Measurements from ENCODE around the gene GHRHR. TPM values are rescaled to one million over a fixed set of nuclear protein-coding genes. Genes with fewer than 3 reads are reported as not detected.

Gene GHRHR
- total and polyA plus RNA-seq, 2 donors from 2014 or later = 0.75 TPM; not detected in 1

DNA sequence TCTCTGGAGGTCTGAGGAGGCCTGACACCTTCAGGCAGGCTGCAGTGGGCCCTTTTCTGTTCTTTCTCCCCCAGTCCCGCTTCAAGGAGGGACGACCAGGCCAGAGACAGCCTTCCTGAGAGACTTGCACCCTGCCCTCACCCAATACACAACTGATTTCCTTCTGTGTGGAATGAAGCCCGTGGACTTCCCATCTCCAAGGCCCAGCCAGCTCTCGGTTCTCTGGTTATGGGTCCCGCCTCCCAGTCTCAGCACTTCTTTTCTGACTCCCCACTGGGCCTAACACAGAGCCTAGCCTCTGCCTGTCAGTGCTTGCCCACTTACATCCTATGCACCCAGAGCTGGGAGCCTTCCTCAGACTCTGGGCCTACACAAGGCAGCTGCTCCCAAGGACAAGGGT, 64.3 kb downstream of the GHRHR start:
- intact Hi-C loops (cut with DNase I) = no loop called here
- peaks cover 0 to 4% (median 3%) of the 10 kb centered on the region in 3 donors for H3K4me1 ChIP-seq (ENCODE audit: control insufficient read depth in 2 of 3, insufficient read depth in 2 of 3, low read depth in 1 of 3, low read length in 3 of 3)
- DNase-seq (no peak), FAIRE-seq (no peak)
- no peaks in the 10 kb centered on the region for H3K36me3 ChIP-seq (ENCODE audit: control insufficient read depth in 2 of 3, insufficient read depth in 3 of 3, low read length in 3 of 3)
- no peaks in the 10 kb centered on the region for H3K27me3 ChIP-seq (ENCODE audit: control insufficient read depth, insufficient read depth, low read length)
- no peak overlapping the region for H3K4me3 ChIP-seq (ENCODE audit: low read length in 3 of 3)
- TF ChIP-seq, protein P1, sequence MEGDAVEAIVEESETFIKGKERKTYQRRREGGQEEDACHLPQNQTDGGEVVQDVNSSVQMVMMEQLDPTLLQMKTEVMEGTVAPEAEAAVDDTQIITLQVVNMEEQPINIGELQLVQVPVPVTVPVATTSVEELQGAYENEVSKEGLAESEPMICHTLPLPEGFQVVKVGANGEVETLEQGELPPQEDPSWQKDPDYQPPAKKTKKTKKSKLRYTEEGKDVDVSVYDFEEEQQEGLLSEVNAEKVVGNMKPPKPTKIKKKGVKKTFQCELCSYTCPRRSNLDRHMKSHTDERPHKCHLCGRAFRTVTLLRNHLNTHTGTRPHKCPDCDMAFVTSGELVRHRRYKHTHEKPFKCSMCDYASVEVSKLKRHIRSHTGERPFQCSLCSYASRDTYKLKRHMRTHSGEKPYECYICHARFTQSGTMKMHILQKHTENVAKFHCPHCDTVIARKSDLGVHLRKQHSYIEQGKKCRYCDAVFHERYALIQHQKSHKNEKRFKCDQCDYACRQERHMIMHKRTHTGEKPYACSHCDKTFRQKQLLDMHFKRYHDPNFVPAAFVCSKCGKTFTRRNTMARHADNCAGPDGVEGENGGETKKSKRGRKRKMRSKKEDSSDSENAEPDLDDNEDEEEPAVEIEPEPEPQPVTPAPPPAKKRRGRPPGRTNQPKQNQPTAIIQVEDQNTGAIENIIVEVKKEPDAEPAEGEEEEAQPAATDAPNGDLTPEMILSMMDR (IDR thresholded peaks at IDR 0.05; ENCODE audit: borderline replicate concordance, extremely low read depth, insufficient read depth) = no peak
- H3K9ac ChIP-seq (ENCODE audit: low read length in 3 of 3) = no peak overlapping the region
- no peak overlapping the region for H3K27ac ChIP-seq (ENCODE audit: low read depth in 2 of 2, low read length in 2 of 2)
- H3K9me3 ChIP-seq (ENCODE audit: control insufficient read depth in 2 of 3, insufficient read depth in 1 of 3, low read length in 3 of 3) = no peaks in the 10 kb centered on the region

DNA sequence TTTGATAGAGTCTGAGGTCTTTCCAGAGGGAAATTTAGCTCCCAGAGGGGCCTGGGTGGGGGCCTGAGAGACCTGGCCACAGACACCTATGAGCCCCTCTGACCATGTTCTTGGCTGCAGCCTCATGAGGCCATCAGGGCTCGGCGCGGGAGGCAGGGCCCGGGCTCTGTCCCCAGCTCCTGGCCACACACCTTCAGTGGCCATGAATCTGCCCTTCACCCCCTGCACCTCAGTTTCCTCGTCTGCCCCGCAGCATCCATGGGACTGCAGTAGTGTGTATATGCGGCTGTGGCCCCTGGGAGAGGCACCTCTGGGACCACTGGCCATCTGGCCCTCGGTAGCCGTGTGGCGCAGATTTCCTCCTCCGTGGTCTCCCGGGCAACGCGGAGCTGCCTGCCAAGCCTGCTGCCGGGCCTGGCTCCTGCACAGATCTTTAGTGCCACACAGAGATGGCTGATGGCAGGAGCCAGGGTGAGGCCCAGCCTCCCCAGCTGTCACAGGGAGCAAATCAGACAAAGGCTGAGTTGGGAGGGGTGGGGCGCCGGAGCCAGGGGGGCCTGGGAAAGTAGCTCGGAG, 64.8 kb downstream of the GHRHR start:
- H3K27me3 ChIP-seq (ENCODE audit: control insufficient read depth, insufficient read depth, low read length) = no peaks in the 10 kb centered on the region
- no peaks in the 10 kb centered on the region for H3K9me3 ChIP-seq (ENCODE audit: control insufficient read depth in 2 of 3, insufficient read depth in 1 of 3, low read length in 3 of 3)
- H3K9ac ChIP-seq (ENCODE audit: low read length in 3 of 3) = no peak overlapping the region
- H3K4me1 ChIP-seq (ENCODE audit: control insufficient read depth in 2 of 3, insufficient read depth in 2 of 3, low read depth in 1 of 3, low read length in 3 of 3) = peaks cover 0 to 4% (median 3%) of the 10 kb centered on the region in 3 donors
- H3K4me3 ChIP-seq (ENCODE audit: low read length in 3 of 3) = no peak overlapping the region
- DNase-seq (peak in 1 of 5 donors; percentile 51), FAIRE-seq (no peak)
- intact Hi-C loops (cut with DNase I) = no loop called here
- H3K27ac ChIP-seq (ENCODE audit: low read depth in 2 of 2, low read length in 2 of 2) = no peak overlapping the region
- no peaks in the 10 kb centered on the region for H3K36me3 ChIP-seq (ENCODE audit: control insufficient read depth in 2 of 3, insufficient read depth in 3 of 3, low read length in 3 of 3)
- TF ChIP-seq, protein P1 (IDR thresholded peaks at IDR 0.05; ENCODE audit: borderline replicate concordance, extremely low read depth, insufficient read depth) = no peak

Other genes with a start within 250 kb of the GHRHR start
- 44.8 TPM for gene INMT, start 211.8 kb upstream of the GHRHR start, total RNA-seq
- 34.5 TPM for gene INMT, start 211.8 kb upstream of the GHRHR start, polyA plus RNA-seq (ENCODE audit: insufficient read depth, low read depth, low replicate concordance)
- gene MINDY4, start 192.5 kb upstream of the GHRHR start, total RNA-seq = 15.3 TPM
- gene MINDY4, start 192.5 kb upstream of the GHRHR start, polyA plus RNA-seq (ENCODE audit: insufficient read depth, low read depth, low replicate concordance) = 5.3 TPM
- gene AQP1, start 52.1 kb upstream of the GHRHR start, total RNA-seq = 291 TPM
- 617 TPM for gene AQP1, start 52.1 kb upstream of the GHRHR start, polyA plus RNA-seq (ENCODE audit: insufficient read depth, low read depth, low replicate concordance)
- not detected for gene ADCYAP1R1, start 88.4 kb downstream of the GHRHR start, total RNA-seq
- not detected for gene ADCYAP1R1, start 88.4 kb downstream of the GHRHR start, polyA plus RNA-seq (ENCODE audit: insufficient read depth, low read depth, low replicate concordance)

Measured in kidney (tissue), 14 donors.